Measurements from ENCODE around the gene ALAD.

ALAD gene

GRCh38 chr9:113341712-113342410 is 59.2 kb downstream of the ALAD start:
- H3K4me3 ChIP-seq (ENCODE audit: low read length): no peak overlapping the region
- DNase-seq (ENCODE audit: low read depth): no peak
- no peaks in the 10 kb centered on the region for H3K9me3 ChIP-seq (ENCODE audit: control insufficient read depth, low read length)
- H3K4me1 ChIP-seq (ENCODE audit: control insufficient read depth, insufficient read depth, low read length): peaks cover 14% of the 10 kb centered on the region
- no peaks in the 10 kb centered on the region for H3K27me3 ChIP-seq (replicated peaks; ENCODE audit: control insufficient read depth, insufficient read depth, low read length)
- H3K36me3 ChIP-seq (ENCODE audit: control insufficient read depth, insufficient read depth, low read length, severe bottlenecking): no peaks in the 10 kb centered on the region
- no peak overlapping the region for H3K9ac ChIP-seq (ENCODE audit: low read length)

- no peaks in the 10 kb centered on the region for H3K9me3 ChIP-seq (ENCODE audit: control insufficient read depth, low read length)
- H3K9ac ChIP-seq (ENCODE audit: low read length): peak within 1 kb of the TSS; percentile 89
- H3K36me3 ChIP-seq (ENCODE audit: control insufficient read depth, insufficient read depth, low read length, severe bottlenecking): no peaks in the 10 kb centered on the region
- peaks cover 14% of the 10 kb centered on the region for H3K4me1 ChIP-seq (ENCODE audit: control insufficient read depth, insufficient read depth, low read length)
- DNase-seq (ENCODE audit: low read depth): peak; percentile 95
- H3K4me3 ChIP-seq (ENCODE audit: low read length): peak within 1 kb of the TSS; percentile 94
- H3K27me3 ChIP-seq (replicated peaks; ENCODE audit: control insufficient read depth, insufficient read depth, low read length): no peaks in the 10 kb centered on the region
Observed at GRCh38 chr9:113340011-113340699, 60.9 kb downstream of the ALAD start, which contains the start of gene WDR31. WDR31 (minus strand) TSS chr9:113340275; CDS start chr9:113332022, 8,253 bp downstream.

DNA sequence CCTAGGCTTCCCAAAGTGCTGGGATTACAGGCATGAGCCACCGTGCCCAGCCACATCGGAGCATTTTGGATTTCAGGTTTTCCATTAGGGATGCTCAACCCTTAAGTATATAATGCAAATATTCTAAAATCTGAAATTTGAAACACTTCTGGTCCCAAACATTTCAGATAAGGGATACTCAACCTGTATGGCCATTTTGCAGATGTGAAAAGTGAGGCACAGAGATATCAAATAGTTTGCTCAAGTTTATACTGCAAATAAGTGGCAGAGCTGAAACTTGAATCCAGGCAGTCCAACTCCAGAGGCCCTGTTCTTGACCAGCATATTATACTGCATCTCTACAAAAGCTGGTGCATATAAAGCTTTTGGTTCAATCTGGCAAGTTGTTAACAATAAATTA is 63.4 kb downstream of the ALAD start:
- H3K9me3 ChIP-seq (ENCODE audit: control insufficient read depth, low read length): no peaks in the 10 kb centered on the region
- no peak overlapping the region for H3K4me3 ChIP-seq (ENCODE audit: low read length)
- no peaks in the 10 kb centered on the region for H3K27me3 ChIP-seq (replicated peaks; ENCODE audit: control insufficient read depth, insufficient read depth, low read length)
- H3K36me3 ChIP-seq (ENCODE audit: control insufficient read depth, insufficient read depth, low read length, severe bottlenecking): no peaks in the 10 kb centered on the region
- no peak overlapping the region for H3K9ac ChIP-seq (ENCODE audit: low read length)
- DNase-seq (ENCODE audit: low read depth): no peak
- H3K4me1 ChIP-seq (ENCODE audit: control insufficient read depth, insufficient read depth, low read length): peaks cover 5% of the 10 kb centered on the region

All from adipocyte (in vitro differentiated cells).